Measurements from ENCODE around the gene PPP1R16B. TPM values are rescaled to one million over a fixed set of nuclear protein-coding genes. Genes with fewer than 3 reads are reported as not detected.

PPP1R16B gene
- polyA plus RNA-seq, 2 of the 4 experiments (the other 2 are of a cell fraction) = 0.17 to 0.31 TPM

DNA sequence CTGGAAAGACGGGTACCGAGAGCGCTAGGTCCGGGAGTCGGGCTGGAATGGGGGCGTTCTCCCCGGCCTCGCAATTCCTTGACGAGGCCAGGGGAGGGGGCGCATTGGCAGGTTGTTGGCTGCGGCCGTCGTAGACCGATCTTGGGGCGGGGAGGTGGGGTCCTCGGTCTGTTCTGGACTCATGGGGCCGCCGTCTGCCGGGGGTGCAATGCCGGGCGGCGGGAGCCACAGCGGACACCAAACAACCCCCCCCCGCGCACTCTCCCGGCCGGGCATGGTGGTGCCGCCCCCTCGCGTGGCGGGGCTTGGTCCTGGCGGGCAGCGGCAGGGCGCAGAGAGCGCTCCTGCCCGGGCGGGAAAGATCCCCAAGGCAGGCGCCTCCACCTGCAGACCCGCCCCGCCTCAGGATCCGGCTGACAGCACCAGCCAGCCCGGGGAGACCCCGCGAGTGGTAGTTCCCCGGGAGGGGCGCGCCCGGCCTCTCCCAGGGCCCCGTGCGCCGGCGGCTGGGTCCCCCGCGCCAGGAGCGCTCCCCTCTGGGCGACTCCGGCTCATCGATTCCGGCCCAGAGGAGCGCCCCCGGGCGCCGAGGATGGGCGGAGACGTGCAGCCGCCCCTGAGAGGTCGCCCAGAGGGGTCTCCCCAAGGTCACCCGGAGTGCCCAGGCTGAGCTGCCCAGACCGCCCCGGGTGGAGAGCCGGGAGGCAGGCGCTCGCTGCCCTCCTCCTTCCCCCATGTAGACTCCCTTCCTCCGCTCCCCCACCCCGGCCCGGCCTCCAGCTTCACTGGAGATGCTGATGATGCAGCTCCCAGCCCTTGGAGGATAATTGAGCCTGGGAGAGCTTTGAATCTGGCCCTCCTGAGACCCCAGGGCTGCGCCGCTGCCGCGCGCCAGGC is 709 bp downstream of the PPP1R16B start:
- peak; percentile 45 to 78; a peak in 5 of 6 replicates for ATAC-seq
- no peaks in the 10 kb centered on the region for H3K9me3 ChIP-seq
- no peaks in the 10 kb centered on the region for H3K4me1 ChIP-seq
- H3K4me3 ChIP-seq = peak overlapping the region; percentile 61
- peak overlapping the region; percentile 49 to 70; a peak in 5 of 6 replicates for H3K27ac ChIP-seq
- FAIRE-seq = no peak
- peak overlapping the region; percentile 98 for H3K4me2 ChIP-seq
- TF ChIP-seq MAX (IDR thresholded peaks at IDR 0.05) (no peak), CTCF (IDR thresholded peaks at IDR 0.05) (peak; percentile 14; the same call in 1 of the 3 replicates)
- no peak for DNase-seq (ENCODE audit: low read depth in 1 of 2, low spot score in 1 of 2)
- CTCF ChIA-PET = interaction anchor here (0.6 to 2.7 kb wide), 11 partner anchors 15 to 235 kb away, joined by 3 to 17 read pairs (median 3); no protein-coding TSS in a partner anchor
- 21% methylated on average over 37 of the region's 81 CpGs for WGBS (ENCODE audit: missing lambda C conversion rate)
- POLR2A ChIA-PET = no interaction called here

GRCh38 chr20:38806855-38807655 is 1.6 kb downstream of the PPP1R16B start:
- TF ChIP-seq BHLHE40 (IDR thresholded peaks at IDR 0.05; ENCODE audit: low read depth, low read length) (no peak), MAX (IDR thresholded peaks at IDR 0.05) (no peak), CEBPB (IDR thresholded peaks at IDR 0.05) (no peak), EP300 (IDR thresholded peaks at IDR 0.05) (no peak), MAFK (IDR thresholded peaks at IDR 0.05; ENCODE audit: partially characterized antibody) (no peak), KDM1A (IDR thresholded peaks at IDR 0.05; ENCODE audit: low read depth) (no peak), PBX3 (IDR thresholded peaks at IDR 0.05) (no peak), POLR2AphosphoS2 (conservative IDR thresholded peaks at IDR 0.05; ENCODE audit: low read length) (no peak), RFX5 (IDR thresholded peaks at IDR 0.05) (no peak), FOSL2 (IDR thresholded peaks at IDR 0.05) (no peak), FOSL2 (CRISPR knock-in tag; IDR thresholded peaks at IDR 0.05) (no peak), JUNB (IDR thresholded peaks at IDR 0.05) (no peak), EHF (CRISPR knock-in tag; IDR thresholded peaks at IDR 0.05) (no peak), GATA3 (IDR thresholded peaks at IDR 0.05; ENCODE audit: borderline replicate concordance) (no peak), RNF2 (IDR thresholded peaks at IDR 0.05; ENCODE audit: borderline replicate concordance, low read depth) (no peak), ZNF302 (CRISPR knock-in tag; IDR thresholded peaks at IDR 0.05) (no peak), ZFP36 (IDR thresholded peaks at IDR 0.05; ENCODE audit: borderline replicate concordance, partially characterized antibody) (no peak), ESRRA (IDR thresholded peaks at IDR 0.05; ENCODE audit: borderline replicate concordance, low read length) (no peak), HDAC2 (IDR thresholded peaks at IDR 0.05) (no peak)
- TF ChIP-seq, protein P1, sequence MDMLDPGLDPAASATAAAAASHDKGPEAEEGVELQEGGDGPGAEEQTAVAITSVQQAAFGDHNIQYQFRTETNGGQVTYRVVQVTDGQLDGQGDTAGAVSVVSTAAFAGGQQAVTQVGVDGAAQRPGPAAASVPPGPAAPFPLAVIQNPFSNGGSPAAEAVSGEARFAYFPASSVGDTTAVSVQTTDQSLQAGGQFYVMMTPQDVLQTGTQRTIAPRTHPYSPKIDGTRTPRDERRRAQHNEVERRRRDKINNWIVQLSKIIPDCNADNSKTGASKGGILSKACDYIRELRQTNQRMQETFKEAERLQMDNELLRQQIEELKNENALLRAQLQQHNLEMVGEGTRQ (IDR thresholded peaks at IDR 0.05) = no peak
- TF ChIP-seq, protein P2, sequence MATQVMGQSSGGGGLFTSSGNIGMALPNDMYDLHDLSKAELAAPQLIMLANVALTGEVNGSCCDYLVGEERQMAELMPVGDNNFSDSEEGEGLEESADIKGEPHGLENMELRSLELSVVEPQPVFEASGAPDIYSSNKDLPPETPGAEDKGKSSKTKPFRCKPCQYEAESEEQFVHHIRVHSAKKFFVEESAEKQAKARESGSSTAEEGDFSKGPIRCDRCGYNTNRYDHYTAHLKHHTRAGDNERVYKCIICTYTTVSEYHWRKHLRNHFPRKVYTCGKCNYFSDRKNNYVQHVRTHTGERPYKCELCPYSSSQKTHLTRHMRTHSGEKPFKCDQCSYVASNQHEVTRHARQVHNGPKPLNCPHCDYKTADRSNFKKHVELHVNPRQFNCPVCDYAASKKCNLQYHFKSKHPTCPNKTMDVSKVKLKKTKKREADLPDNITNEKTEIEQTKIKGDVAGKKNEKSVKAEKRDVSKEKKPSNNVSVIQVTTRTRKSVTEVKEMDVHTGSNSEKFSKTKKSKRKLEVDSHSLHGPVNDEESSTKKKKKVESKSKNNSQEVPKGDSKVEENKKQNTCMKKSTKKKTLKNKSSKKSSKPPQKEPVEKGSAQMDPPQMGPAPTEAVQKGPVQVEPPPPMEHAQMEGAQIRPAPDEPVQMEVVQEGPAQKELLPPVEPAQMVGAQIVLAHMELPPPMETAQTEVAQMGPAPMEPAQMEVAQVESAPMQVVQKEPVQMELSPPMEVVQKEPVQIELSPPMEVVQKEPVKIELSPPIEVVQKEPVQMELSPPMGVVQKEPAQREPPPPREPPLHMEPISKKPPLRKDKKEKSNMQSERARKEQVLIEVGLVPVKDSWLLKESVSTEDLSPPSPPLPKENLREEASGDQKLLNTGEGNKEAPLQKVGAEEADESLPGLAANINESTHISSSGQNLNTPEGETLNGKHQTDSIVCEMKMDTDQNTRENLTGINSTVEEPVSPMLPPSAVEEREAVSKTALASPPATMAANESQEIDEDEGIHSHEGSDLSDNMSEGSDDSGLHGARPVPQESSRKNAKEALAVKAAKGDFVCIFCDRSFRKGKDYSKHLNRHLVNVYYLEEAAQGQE (IDR thresholded peaks at IDR 0.05) = no peak
- Histone ChIP-seq H3K4me2 (peak overlapping the region; percentile 98), H3K27ac (no peak overlapping the region), H3K9me3 (no peaks in the 10 kb centered on the region), H3K4me1 (no peaks in the 10 kb centered on the region), H3K4me3 (peak overlapping the region; percentile 61; the same call in 2 of the 3 replicates)
- ChIA-PET CTCF (interaction anchor here (0.6 to 2.7 kb wide), 8 partner anchors 17 to 173 kb away, joined by 3 to 9 read pairs (median 3); no protein-coding TSS in a partner anchor), POLR2A (no interaction called here)
- FAIRE-seq (no peak), DNase-seq (ENCODE audit: low read depth in 1 of 2, low spot score in 1 of 2) (no peak), ATAC-seq (no peak)
- WGBS (ENCODE audit: missing lambda C conversion rate) = 83% methylated on average over 28 of the region's 32 CpGs

Measured in A549 (cell line).